GM21576 (cell line): Measurements from ENCODE around the gene SNX30.

Source experiments
- ATAC-seq: cut with Tn5 transposase; IDR thresholded peaks from one replicate; pipeline ENCODE4 v1.9.1; 2021; ENCODE audit warnings: mild to moderate bottlenecking, moderate library complexity; ENCODE audit not compliant: unreplicated experiment

SNX30 gene

GRCh38 chr9:112817860-112818203 is 67.3 kb downstream of the SNX30 start:
- peak; percentile 49 for ATAC-seq

GRCh38 chr9:112819635-112820496 is 69.3 kb downstream of the SNX30 start:
- no peak for ATAC-seq

GRCh38 chr9:112820881-112821280 is 70.3 kb downstream of the SNX30 start:
- no peak for ATAC-seq

- ATAC-seq: no peak
Observed at GRCh38 chr9:112822618-112823017, 72.1 kb downstream of the SNX30 start.

GRCh38 chr9:112823257-112823656 is 72.7 kb downstream of the SNX30 start:
- ATAC-seq: no peak

- ATAC-seq: no peak
Observed at GRCh38 chr9:112831281-112831851, 80.8 kb downstream of the SNX30 start.

- no peak for ATAC-seq
Observed at GRCh38 chr9:112831969-112832368, 81.4 kb downstream of the SNX30 start.

GRCh38 chr9:112833081-112833480 is 82.5 kb downstream of the SNX30 start:
- no peak for ATAC-seq

- ATAC-seq: no peak
Observed at GRCh38 chr9:112836394-112836793, 85.8 kb downstream of the SNX30 start.

GRCh38 chr9:112838342-112838741 is 87.8 kb downstream of the SNX30 start:
- no peak for ATAC-seq

- no peak for ATAC-seq
Observed at GRCh38 chr9:112839331-112839730, 88.8 kb downstream of the SNX30 start.

- no peak for ATAC-seq
Observed at GRCh38 chr9:112841261-112841660, 90.7 kb downstream of the SNX30 start.

- ATAC-seq: no peak
Observed at GRCh38 chr9:112842555-112842954, 92.0 kb downstream of the SNX30 start.

- peak; percentile 73 for ATAC-seq
Observed at GRCh38 chr9:112844771-112845542, 94.4 kb downstream of the SNX30 start.

GRCh38 chr9:112846528-112847488 is 96.2 kb downstream of the SNX30 start:
- ATAC-seq: no peak

GRCh38 chr9:112848316-112849151 is 98.0 kb downstream of the SNX30 start:
- no peak for ATAC-seq

GRCh38 chr9:112849363-112849922 is 98.9 kb downstream of the SNX30 start:
- ATAC-seq: no peak

- ATAC-seq: no peak
Observed at GRCh38 chr9:112850840-112851239, 100.3 kb downstream of the SNX30 start.

- ATAC-seq: no peak
Observed at GRCh38 chr9:112852741-112853504, 102.4 kb downstream of the SNX30 start.
